Fibroblast of upper back skin (primary cell): Measurements from ENCODE around the gene SPR.

Source experiments
- DNase-seq: peaks from one replicate; pipeline ENCODE4 v3.0.0-alpha.2; 2013

Gene SPR

DNA sequence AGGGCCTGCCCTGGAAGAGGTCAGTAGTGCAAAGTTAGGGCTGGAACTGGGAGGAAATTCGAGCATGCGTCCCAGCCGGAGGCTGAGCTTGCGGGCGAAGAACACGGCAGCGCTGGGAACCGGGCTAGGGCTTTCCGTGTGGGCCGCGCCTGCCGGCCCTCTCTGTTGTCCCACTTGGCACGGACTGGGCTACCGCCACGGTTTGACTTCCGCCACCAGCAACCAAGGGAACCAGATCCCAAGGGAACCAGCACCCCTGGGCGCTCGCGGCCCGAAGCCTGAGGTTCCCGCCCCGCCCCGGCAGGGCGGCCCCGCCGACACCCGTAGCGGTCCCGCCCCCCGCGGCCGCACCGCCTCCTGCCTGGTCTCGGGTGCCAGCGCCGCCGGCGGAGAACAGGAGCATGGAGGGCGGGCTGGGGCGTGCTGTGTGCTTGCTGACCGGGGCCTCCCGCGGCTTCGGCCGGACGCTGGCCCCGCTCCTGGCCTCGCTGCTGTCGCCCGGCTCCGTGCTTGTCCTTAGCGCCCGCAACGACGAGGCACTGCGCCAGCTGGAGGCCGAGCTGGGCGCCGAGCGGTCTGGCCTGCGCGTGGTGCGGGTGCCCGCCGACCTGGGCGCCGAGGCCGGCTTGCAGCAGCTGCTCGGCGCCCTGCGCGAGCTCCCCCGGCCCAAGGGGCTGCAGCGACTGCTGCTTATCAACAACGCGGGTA is at the start of gene SPR:
Gene SPR (plus strand): TSS at position 377 of the 708 bp plus-strand sequence. CDS start 25 bp downstream, at position 402.
- DNase-seq: peak; percentile 41

DNA sequence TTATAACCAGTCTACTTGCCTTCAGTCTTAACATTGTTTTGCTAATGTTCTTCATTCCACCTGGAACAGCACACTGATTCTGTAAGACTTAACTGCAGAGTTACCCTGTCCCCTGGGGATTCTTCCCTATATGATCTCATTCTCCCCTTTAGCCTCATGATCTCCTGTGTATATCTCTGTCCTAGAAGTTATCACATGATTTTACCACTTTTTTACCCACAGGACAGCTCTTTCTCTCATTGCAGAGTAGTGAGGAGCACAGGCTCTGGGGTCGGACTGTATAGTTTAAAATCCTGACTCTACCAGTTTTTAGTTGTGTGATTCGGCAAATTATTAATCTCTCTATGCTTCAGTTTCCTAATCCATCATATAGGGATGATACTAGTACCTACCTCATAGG is 47.1 kb upstream of the SPR start:
- no peak for DNase-seq

GRCh38 chr2:72841462-72842125 is 45.6 kb upstream of the SPR start:
- DNase-seq: no peak

DNA sequence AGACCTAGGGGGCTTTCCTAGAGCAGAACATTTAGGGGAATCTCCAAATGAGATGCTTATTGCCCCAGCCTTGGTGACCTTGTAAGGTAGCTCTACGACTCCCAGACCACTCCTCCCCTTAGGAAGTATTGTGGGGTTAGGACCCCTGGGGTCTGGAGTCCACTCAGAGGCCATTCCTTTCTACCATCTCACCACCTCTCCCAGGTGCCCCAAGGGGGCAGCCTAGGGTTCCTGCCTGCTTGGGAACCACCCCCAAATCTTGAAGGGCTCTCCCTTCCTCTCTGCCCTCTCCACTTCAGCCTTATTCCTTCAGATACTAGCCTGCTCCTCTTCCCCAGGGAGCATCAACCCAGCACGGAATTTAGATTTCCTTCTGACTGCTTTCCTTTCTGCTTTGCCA is 43.9 kb upstream of the SPR start:
- DNase-seq: no peak

DNA sequence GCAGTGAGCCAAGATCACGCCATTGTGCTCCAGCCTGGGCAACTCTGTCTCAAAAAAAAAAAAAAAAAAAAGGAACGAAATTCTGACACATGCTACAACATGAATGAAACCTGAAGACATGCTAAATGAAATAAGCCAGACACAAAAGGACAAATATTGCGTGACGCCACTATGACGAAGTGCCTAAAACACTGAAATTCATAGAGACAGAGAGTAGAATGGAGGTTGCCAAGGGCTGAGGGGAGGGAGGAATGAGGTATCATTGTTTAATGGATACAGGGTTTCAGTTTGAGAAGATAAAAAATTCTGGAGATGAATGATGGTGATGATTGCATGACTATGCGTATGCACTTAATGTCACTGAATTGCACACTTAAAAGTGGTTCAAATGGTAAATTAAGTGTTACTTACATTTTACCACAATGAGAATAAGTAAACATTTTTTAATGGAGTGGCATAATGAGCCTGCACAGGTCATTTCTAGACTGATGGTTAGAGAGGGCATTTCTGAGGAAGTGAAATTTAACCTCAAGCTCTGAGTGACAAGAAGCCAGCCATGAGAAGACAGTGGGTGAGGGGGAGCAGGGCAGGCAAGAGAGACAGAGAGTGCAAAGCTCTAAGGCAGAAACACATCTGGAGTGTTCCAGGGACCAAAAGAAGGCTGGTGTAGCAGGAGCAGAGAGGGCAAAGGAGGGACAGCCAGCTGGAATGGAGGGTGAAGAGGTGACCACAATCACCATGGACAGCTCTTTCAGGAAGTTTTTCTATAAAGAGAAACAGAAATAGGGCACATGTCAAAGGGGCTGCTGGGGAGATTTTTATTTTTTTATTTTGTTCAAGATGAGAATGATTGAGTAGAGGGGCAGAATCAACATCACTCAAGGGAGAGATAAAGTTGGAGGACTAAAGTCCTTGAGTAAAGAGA is 40.8 kb upstream of the SPR start:
- DNase-seq: no peak

DNA sequence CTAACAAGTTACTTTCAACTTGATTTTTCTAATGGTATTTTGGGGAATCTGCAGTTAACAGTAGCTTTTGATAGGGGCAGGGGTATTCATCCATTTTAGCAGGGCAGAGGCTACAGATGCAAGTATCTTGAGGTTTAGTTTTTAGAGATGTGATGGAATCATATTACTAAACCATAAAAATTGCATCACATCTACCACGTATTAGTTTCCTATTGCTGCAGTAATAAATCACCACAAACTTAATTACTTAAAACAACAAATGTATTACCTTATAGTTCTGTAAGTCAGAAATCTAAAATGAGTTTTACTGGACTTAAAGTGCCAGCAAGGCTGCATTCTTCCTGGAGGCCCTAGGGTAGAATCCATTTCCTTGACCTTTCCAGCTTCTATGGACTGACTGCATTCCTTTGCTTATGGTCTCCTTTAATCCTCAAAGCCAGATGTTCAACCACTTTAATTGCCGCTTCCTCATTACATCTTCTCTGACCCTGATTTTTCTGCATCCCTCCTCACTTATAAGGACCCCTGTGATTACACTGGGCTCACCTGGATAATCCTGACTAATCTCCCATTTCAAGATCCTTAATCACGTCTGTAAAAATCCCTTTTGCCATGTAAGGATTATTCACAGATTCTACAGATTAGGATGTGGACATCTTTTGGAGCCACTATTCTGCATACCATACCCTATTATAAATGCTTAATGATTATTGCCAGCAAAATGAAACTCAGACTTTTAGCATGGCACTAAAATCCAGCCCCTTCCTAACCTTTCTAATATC is 39.5 kb upstream of the SPR start:
- DNase-seq: no peak

GRCh38 chr2:72848436-72849137 is 38.6 kb upstream of the SPR start:
- no peak for DNase-seq

DNA sequence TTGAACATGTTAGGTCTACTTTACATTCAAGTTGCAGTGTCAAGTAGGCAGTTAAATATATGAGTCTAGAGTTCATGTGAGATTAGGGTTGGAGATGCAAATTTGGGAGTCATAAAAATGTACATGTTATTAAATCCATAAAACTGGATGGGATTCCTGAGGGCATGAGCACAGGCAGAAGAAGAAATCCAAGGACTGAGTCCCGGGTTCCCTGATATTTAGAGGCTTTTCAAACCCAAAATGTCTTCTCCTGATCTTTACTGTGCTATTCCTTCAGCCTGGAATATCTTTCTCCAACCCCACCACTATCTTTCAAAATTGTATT is 38.1 kb upstream of the SPR start:
- DNase-seq: no peak

DNA sequence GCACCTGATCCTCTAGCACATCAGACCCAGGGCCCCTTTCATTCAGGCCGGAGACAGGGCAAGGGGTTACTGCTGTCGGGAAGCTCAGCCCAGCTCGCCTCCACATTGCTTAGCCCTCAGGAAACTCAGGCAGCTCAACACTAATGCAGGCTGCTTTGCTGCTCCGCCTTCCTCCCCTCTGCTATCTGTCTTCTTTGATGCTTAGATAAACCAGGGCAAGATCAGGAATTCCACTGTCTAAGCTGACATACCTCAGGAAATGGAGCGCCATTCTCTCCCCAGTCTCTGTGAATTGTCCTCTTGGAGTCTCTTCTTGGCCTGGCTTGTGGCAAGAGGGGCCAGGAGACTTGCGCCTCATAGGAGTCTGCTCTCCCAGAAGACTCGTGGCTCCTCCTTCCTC is 35.9 kb upstream of the SPR start:
- no peak for DNase-seq

- DNase-seq: peak; percentile 33
These were observed 27.4 kb upstream of the SPR start for GRCh38 chr2:72859831-72860262.

GRCh38 chr2:72862239-72862988 is 24.8 kb upstream of the SPR start:
- DNase-seq: peak; percentile 82

GRCh38 chr2:72863046-72863445 is 24.2 kb upstream of the SPR start:
- no peak for DNase-seq

GRCh38 chr2:72864500-72864899 is 22.7 kb upstream of the SPR start:
- DNase-seq: peak; percentile 33

DNA sequence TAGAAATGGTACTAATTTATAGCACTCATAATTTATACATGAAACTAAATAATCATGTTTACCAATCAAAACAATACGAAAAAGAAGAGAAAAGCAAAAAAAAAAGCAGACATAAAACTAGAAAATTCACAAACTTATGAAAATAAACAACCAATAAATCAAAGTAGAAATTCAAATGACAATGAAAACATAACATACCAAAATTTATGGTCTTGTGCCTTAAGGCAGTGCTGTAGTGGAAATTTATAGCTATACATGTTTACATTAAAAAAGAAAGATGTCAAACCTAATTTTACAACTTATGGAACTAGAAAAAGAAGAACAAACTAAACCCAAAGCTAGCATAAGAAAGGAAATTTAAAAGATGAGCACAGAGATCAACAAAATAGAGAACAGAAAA is 16.1 kb upstream of the SPR start:
- no peak for DNase-seq

- no peak for DNase-seq
These were observed 15.3 kb upstream of the SPR start for GRCh38 chr2:72871880-72872279.

GRCh38 chr2:72883356-72883962 is 3.7 kb upstream of the SPR start:
- peak; percentile 36 for DNase-seq

DNA sequence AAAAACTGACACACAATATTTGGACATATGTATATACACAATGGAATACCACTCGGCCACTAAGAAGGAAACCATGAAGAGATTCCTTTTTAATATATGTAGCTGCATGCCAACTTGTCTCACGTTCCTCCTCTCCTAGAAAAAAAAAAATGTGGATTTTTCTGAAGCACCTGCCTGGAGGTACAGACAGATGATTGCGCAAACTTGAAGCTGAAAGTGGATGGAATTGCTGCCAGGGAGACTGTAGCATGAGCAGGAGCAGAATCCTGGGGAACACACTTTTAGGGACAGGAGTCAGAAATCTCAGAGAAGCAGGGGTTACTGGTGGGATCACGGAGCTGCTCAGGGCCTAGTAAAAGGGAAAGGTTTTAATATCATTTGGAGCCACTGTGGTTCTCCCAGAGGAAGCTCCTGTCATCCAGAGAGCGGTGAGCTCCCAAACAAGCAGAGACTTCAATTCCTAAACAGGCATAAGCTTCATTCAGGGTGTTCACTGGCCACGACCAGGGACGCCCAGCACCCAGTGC is 640 bp upstream of the SPR start:
- no peak for DNase-seq

DNA sequence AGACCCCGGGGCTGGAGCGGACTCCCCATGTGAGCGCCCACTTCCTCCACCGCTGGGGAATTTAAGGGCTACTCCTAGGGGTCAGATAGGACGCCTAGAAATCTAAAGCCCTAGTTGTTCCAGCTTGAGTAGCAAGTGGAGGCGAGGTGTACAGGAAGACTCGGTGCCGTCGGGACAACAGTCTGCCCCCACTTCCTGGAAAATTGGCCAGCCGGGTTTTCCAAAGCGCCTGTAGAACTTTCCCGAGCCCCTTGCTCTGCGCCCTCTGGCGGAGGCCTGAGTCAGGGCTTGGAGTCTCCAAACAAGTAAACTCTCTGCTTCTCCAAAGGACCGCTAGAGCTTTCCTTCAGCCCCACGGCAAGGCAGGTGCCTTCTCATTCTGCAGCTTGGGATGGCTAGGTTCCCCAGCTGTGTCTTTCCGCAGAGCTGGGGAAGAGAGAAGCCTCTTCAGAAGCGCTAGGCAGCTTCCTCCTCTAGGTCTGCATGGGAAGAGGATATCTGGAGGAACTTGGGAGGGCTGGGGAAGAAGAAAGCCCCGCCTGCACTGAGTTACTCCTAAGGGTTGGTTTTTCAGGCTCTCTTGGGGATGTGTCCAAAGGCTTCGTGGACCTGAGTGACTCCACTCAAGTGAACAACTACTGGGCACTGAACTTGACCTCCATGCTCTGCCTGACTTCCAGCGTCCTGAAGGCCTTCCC is 681 bp downstream of the SPR start:
- DNase-seq: peak; percentile 84

GRCh38 chr2:72888438-72889202 is 1.4 kb downstream of the SPR start:
- no peak for DNase-seq
